ENCODE measurements around the gene KLHL17. TPM values are rescaled to one million over a fixed set of nuclear protein-coding genes. Genes with fewer than 3 reads are reported as not detected.
"Not testable (repeated sequence)": the region's sequence is repeated elsewhere in the genome, so short reads cannot be mapped to it uniquely, and the experiment has no call there.

KLHL17 gene
- total RNA-seq, 1 donor from 2014 or later, result 1.0 TPM

GRCh38 chr1:942411-942821 is 18.0 kb upstream of the KLHL17 start:
- Histone ChIP-seq H3K9ac (ENCODE audit: low read depth in 1 of 3, low read length in 3 of 3) (no peak overlapping the region), H3K36me3 (ENCODE audit: control insufficient read depth in 3 of 3, insufficient read depth in 3 of 3, low read length in 3 of 3) (peaks cover 15 to 21% (median 20%) of the 10 kb centered on the region in 3 donors), H3K27me3 (ENCODE audit: control insufficient read depth in 3 of 3, insufficient read depth in 3 of 3, low read length in 3 of 3) (peaks cover 18 to 44% (median 41%) of the 10 kb centered on the region in 3 donors), H3K4me1 (ENCODE audit: control insufficient read depth in 3 of 3, insufficient read depth in 3 of 3, low read length in 3 of 3) (peaks cover 14 to 28% (median 22%) of the 10 kb centered on the region in 3 donors), H3K9me3 (ENCODE audit: control insufficient read depth in 3 of 3, low read length in 3 of 3) (no peaks in the 10 kb centered on the region), H3K4me3 (ENCODE audit: low read length in 3 of 3) (no peak overlapping the region), H3K27ac (ENCODE audit: low read depth, low read length) (no peak overlapping the region)

- Histone ChIP-seq H3K27me3 (ENCODE audit: control insufficient read depth in 3 of 3, insufficient read depth in 3 of 3, low read length in 3 of 3) (peaks cover 18 to 40% (median 37%) of the 10 kb centered on the region in 3 donors), H3K9me3 (ENCODE audit: control insufficient read depth in 3 of 3, low read length in 3 of 3) (no peaks in the 10 kb centered on the region), H3K36me3 (ENCODE audit: control insufficient read depth in 3 of 3, insufficient read depth in 3 of 3, low read length in 3 of 3) (peaks cover 20 to 26% (median 26%) of the 10 kb centered on the region in 3 donors), H3K9ac (ENCODE audit: low read depth in 1 of 3, low read length in 3 of 3) (no peak overlapping the region), H3K4me1 (ENCODE audit: control insufficient read depth in 3 of 3, insufficient read depth in 3 of 3, low read length in 3 of 3) (peaks cover 14 to 28% (median 22%) of the 10 kb centered on the region in 3 donors), H3K27ac (ENCODE audit: low read depth, low read length) (no peak overlapping the region), H3K4me3 (ENCODE audit: low read length in 3 of 3) (no peak overlapping the region)
Observed at GRCh38 chr1:942864-943533, 17.4 kb upstream of the KLHL17 start.

- Histone ChIP-seq H3K27ac (ENCODE audit: low read depth, low read length) (no peak overlapping the region), H3K9ac (ENCODE audit: low read depth in 1 of 3, low read length in 3 of 3) (no peak overlapping the region), H3K4me3 (ENCODE audit: low read length in 3 of 3) (no peak overlapping the region), H3K36me3 (ENCODE audit: control insufficient read depth in 3 of 3, insufficient read depth in 3 of 3, low read length in 3 of 3) (peaks cover 26 to 34% (median 32%) of the 10 kb centered on the region in 3 donors), H3K27me3 (ENCODE audit: control insufficient read depth in 3 of 3, insufficient read depth in 3 of 3, low read length in 3 of 3) (peaks cover 18 to 32% (median 29%) of the 10 kb centered on the region in 3 donors), H3K9me3 (ENCODE audit: control insufficient read depth in 3 of 3, low read length in 3 of 3) (no peaks in the 10 kb centered on the region), H3K4me1 (ENCODE audit: control insufficient read depth in 3 of 3, insufficient read depth in 3 of 3, low read length in 3 of 3) (peaks cover 14 to 28% (median 22%) of the 10 kb centered on the region in 3 donors)
Observed at GRCh38 chr1:943545-944340, 16.6 kb upstream of the KLHL17 start.

GRCh38 chr1:944341-945325 is 15.8 kb upstream of the KLHL17 start:
- no peaks in the 10 kb centered on the region for H3K9me3 ChIP-seq (ENCODE audit: control insufficient read depth in 3 of 3, low read length in 3 of 3)
- H3K4me1 ChIP-seq (ENCODE audit: control insufficient read depth in 3 of 3, insufficient read depth in 3 of 3, low read length in 3 of 3), result peaks cover 13 to 21% (median 16%) of the 10 kb centered on the region in 3 donors
- no peak overlapping the region for H3K27ac ChIP-seq (ENCODE audit: low read depth, low read length)
- H3K27me3 ChIP-seq (ENCODE audit: control insufficient read depth in 3 of 3, insufficient read depth in 3 of 3, low read length in 3 of 3), result peaks cover 16 to 24% (median 20%) of the 10 kb centered on the region in 3 donors
- peaks cover 35 to 42% (median 41%) of the 10 kb centered on the region in 3 donors for H3K36me3 ChIP-seq (ENCODE audit: control insufficient read depth in 3 of 3, insufficient read depth in 3 of 3, low read length in 3 of 3)
- no peak overlapping the region for H3K9ac ChIP-seq (ENCODE audit: low read depth in 1 of 3, low read length in 3 of 3)
- H3K4me3 ChIP-seq (ENCODE audit: low read length in 3 of 3), result no peak overlapping the region

GRCh38 chr1:945688-946556 is 14.5 kb upstream of the KLHL17 start:
- Histone ChIP-seq H3K9me3 (ENCODE audit: control insufficient read depth in 3 of 3, low read length in 3 of 3) (no peaks in the 10 kb centered on the region), H3K27ac (ENCODE audit: low read depth, low read length) (no peak overlapping the region), H3K27me3 (ENCODE audit: control insufficient read depth in 3 of 3, insufficient read depth in 3 of 3, low read length in 3 of 3) (peaks cover 7 to 13% (median 11%) of the 10 kb centered on the region in 3 donors), H3K9ac (ENCODE audit: low read depth in 1 of 3, low read length in 3 of 3) (no peak overlapping the region), H3K36me3 (ENCODE audit: control insufficient read depth in 3 of 3, insufficient read depth in 3 of 3, low read length in 3 of 3) (peaks cover 48 to 55% (median 54%) of the 10 kb centered on the region in 3 donors), H3K4me3 (ENCODE audit: low read length in 3 of 3) (no peak overlapping the region), H3K4me1 (ENCODE audit: control insufficient read depth in 3 of 3, insufficient read depth in 3 of 3, low read length in 3 of 3) (peaks cover 4 to 10% (median 5%) of the 10 kb centered on the region in 3 donors)

GRCh38 chr1:946811-947210 is 13.6 kb upstream of the KLHL17 start:
- H3K36me3 ChIP-seq (ENCODE audit: control insufficient read depth in 3 of 3, insufficient read depth in 3 of 3, low read length in 3 of 3), result peaks cover 56 to 64% (median 61%) of the 10 kb centered on the region in 3 donors
- not testable (repeated sequence) for H3K4me1 ChIP-seq (ENCODE audit: control insufficient read depth in 3 of 3, insufficient read depth in 3 of 3, low read length in 3 of 3); H3K9ac ChIP-seq (ENCODE audit: low read depth in 1 of 3, low read length in 3 of 3); H3K9me3 ChIP-seq (ENCODE audit: control insufficient read depth in 3 of 3, low read length in 3 of 3); H3K27ac ChIP-seq (ENCODE audit: low read depth, low read length); H3K27me3 ChIP-seq (ENCODE audit: control insufficient read depth in 3 of 3, insufficient read depth in 3 of 3, low read length in 3 of 3); H3K4me3 ChIP-seq (ENCODE audit: low read length in 3 of 3)

GRCh38 chr1:947958-948357 is 12.4 kb upstream of the KLHL17 start:
- Histone ChIP-seq H3K9me3 (ENCODE audit: control insufficient read depth in 3 of 3, low read length in 3 of 3) (no peaks in the 10 kb centered on the region), H3K27ac (ENCODE audit: low read depth, low read length) (no peak overlapping the region), H3K4me1 (ENCODE audit: control insufficient read depth in 3 of 3, insufficient read depth in 3 of 3, low read length in 3 of 3) (peaks cover 0 to 3% (median 0%) of the 10 kb centered on the region in 3 donors), H3K4me3 (ENCODE audit: low read length in 3 of 3) (no peak overlapping the region), H3K36me3 (ENCODE audit: control insufficient read depth in 3 of 3, insufficient read depth in 3 of 3, low read length in 3 of 3) (peaks cover 67 to 74% (median 72%) of the 10 kb centered on the region in 3 donors), H3K27me3 (ENCODE audit: control insufficient read depth in 3 of 3, insufficient read depth in 3 of 3, low read length in 3 of 3) (peaks cover 0 to 4% (median 2%) of the 10 kb centered on the region in 3 donors), H3K9ac (ENCODE audit: low read depth in 1 of 3, low read length in 3 of 3) (no peak overlapping the region)

GRCh38 chr1:950268-950667 is 10.1 kb upstream of the KLHL17 start:
- Histone ChIP-seq H3K9me3 (ENCODE audit: control insufficient read depth in 3 of 3, low read length in 3 of 3) (no peaks in the 10 kb centered on the region), H3K9ac (ENCODE audit: low read depth in 1 of 3, low read length in 3 of 3) (no peak overlapping the region), H3K4me1 (ENCODE audit: control insufficient read depth in 3 of 3, insufficient read depth in 3 of 3, low read length in 3 of 3) (no peaks in the 10 kb centered on the region), H3K36me3 (ENCODE audit: control insufficient read depth in 3 of 3, insufficient read depth in 3 of 3, low read length in 3 of 3) (peaks cover 88 to 94% (median 89%) of the 10 kb centered on the region in 3 donors), H3K27ac (ENCODE audit: low read depth, low read length) (no peak overlapping the region), H3K4me3 (ENCODE audit: low read length in 3 of 3) (no peak overlapping the region), H3K27me3 (ENCODE audit: control insufficient read depth in 3 of 3, insufficient read depth in 3 of 3, low read length in 3 of 3) (no peaks in the 10 kb centered on the region)

- Histone ChIP-seq H3K27me3 (ENCODE audit: control insufficient read depth in 3 of 3, insufficient read depth in 3 of 3, low read length in 3 of 3) (no peaks in the 10 kb centered on the region), H3K4me3 (ENCODE audit: low read length in 3 of 3) (no peak overlapping the region), H3K9ac (ENCODE audit: low read depth in 1 of 3, low read length in 3 of 3) (no peak overlapping the region), H3K9me3 (ENCODE audit: control insufficient read depth in 3 of 3, low read length in 3 of 3) (no peaks in the 10 kb centered on the region), H3K36me3 (ENCODE audit: control insufficient read depth in 3 of 3, insufficient read depth in 3 of 3, low read length in 3 of 3) (peaks cover 89 to 94% (median 91%) of the 10 kb centered on the region in 3 donors), H3K27ac (ENCODE audit: low read depth, low read length) (no peak overlapping the region), H3K4me1 (ENCODE audit: control insufficient read depth in 3 of 3, insufficient read depth in 3 of 3, low read length in 3 of 3) (no peaks in the 10 kb centered on the region)
Observed at GRCh38 chr1:950881-951280, 9.5 kb upstream of the KLHL17 start.
